Stimulated activated CD4-positive, alpha-beta T cell treated with anti-CD3 and anti-CD28 coated beads, Interleukin-15, amount 100 ng/mL, for 24 hours (primary cell): ENCODE results near the gene ATP9A.
A peak's percentile ranks its signal among the peaks of the same experiment; 100 is the strongest.
"Not testable (repeated sequence)": the region's sequence is repeated elsewhere in the genome, so short reads cannot be mapped to it uniquely, and the experiment has no call there.

Experiments used
- DNase-seq: peaks from one replicate; pipeline ENCODE4 v3.0.0-alpha.2; 2020

The ATP9A gene

GRCh38 chr20:51691703-51692102 lies 76.5 kb downstream of the ATP9A start:
- no peak for DNase-seq

GRCh38 chr20:51688600-51689244 lies 79.5 kb downstream of the ATP9A start:
- DNase-seq = no peak

GRCh38 chr20:51687630-51688029 lies 80.6 kb downstream of the ATP9A start:
- DNase-seq = no peak

- DNase-seq = no peak
Measured at GRCh38 chr20:51687108-51687507, 81.1 kb downstream of the ATP9A start.

- DNase-seq = not testable (repeated sequence)
Measured at GRCh38 chr20:51685494-51685893, 82.7 kb downstream of the ATP9A start.

GRCh38 chr20:51680067-51680749 lies 88.0 kb downstream of the ATP9A start:
- no peak for DNase-seq

- no peak for DNase-seq
Measured at GRCh38 chr20:51679254-51679921, 88.8 kb downstream of the ATP9A start.

GRCh38 chr20:51678026-51678697 lies 90.0 kb downstream of the ATP9A start:
- no peak for DNase-seq

- DNase-seq = no peak
Measured at GRCh38 chr20:51668947-51669346, 99.2 kb downstream of the ATP9A start.

GRCh38 chr20:51668515-51668914 lies 99.7 kb downstream of the ATP9A start:
- no peak for DNase-seq

- DNase-seq = no peak
Measured at GRCh38 chr20:51667491-51667890, 100.7 kb downstream of the ATP9A start.

- DNase-seq = no peak
Measured at GRCh38 chr20:51667002-51667408, 101.2 kb downstream of the ATP9A start.

GRCh38 chr20:51666126-51666525 lies 102.1 kb downstream of the ATP9A start:
- DNase-seq = no peak

GRCh38 chr20:51665543-51666118 lies 102.6 kb downstream of the ATP9A start:
- no peak for DNase-seq

GRCh38 chr20:51661609-51662178 lies 106.5 kb downstream of the ATP9A start:
- peak; percentile 69 for DNase-seq

GRCh38 chr20:51660672-51661608 lies 107.2 kb downstream of the ATP9A start:
- no peak for DNase-seq

- no peak for DNase-seq
Measured at GRCh38 chr20:51659491-51660050, 108.6 kb downstream of the ATP9A start.

GRCh38 chr20:51656726-51657260 lies 111.4 kb downstream of the ATP9A start:
- DNase-seq = no peak

- not testable (repeated sequence) for DNase-seq
Measured at GRCh38 chr20:51656089-51656488, 112.1 kb downstream of the ATP9A start.

GRCh38 chr20:51654495-51654894 lies 113.7 kb downstream of the ATP9A start:
- DNase-seq = no peak

- no peak for DNase-seq
Measured at GRCh38 chr20:51654060-51654459, 114.1 kb downstream of the ATP9A start.
